ENCODE measurements around the gene PRR16.

PRR16 gene

GRCh38 chr5:120473332-120473731 lies 9.2 kb downstream of the PRR16 start:
- Histone ChIP-seq H3K4me3 (ENCODE audit: insufficient read length, low read depth) (no peak overlapping the region), H3K4me1 (ENCODE audit: insufficient read depth, insufficient read length) (no peaks in the 10 kb centered on the region)

GRCh38 chr5:120476063-120476462 lies 12.0 kb downstream of the PRR16 start:
- no peak for DNase-seq (ENCODE audit: low read depth, low spot score)
- no peak overlapping the region for H3K9ac ChIP-seq (ENCODE audit: insufficient read length, low read depth)
- H3K9me3 ChIP-seq (ENCODE audit: insufficient read depth, low read length), result no peaks in the 10 kb centered on the region
- TF ChIP-seq ZNF274 (IDR thresholded peaks at IDR 0.05; ENCODE audit: low read depth, low read length) (no peak), SUZ12 (IDR thresholded peaks at IDR 0.05; ENCODE audit: extremely low read depth, insufficient read depth, insufficient read length) (no peak), YY1 (IDR thresholded peaks at IDR 0.05; ENCODE audit: insufficient read depth, insufficient read length) (no peak)
- H3K4me1 ChIP-seq (ENCODE audit: insufficient read depth, insufficient read length), result no peaks in the 10 kb centered on the region
- H3K4me3 ChIP-seq (ENCODE audit: insufficient read length, low read depth), result no peak overlapping the region
- no peaks in the 10 kb centered on the region for H3K36me3 ChIP-seq (ENCODE audit: insufficient read depth, insufficient read length, low read length)
- H3K27me3 ChIP-seq (ENCODE audit: insufficient read depth, insufficient read length), result no peaks in the 10 kb centered on the region

More at GRCh38 chr5:120473332-120473731, 9.2 kb downstream of the PRR16 start:
- Histone ChIP-seq H3K9me3 (ENCODE audit: insufficient read depth, low read length) (no peaks in the 10 kb centered on the region), H3K27me3 (ENCODE audit: insufficient read depth, insufficient read length) (no peaks in the 10 kb centered on the region), H3K36me3 (ENCODE audit: insufficient read depth, insufficient read length, low read length) (no peaks in the 10 kb centered on the region), H3K9ac (ENCODE audit: insufficient read length, low read depth) (no peak overlapping the region)
- DNase-seq (ENCODE audit: low read depth, low spot score), result no peak
- no peak for TF ChIP-seq YY1 (IDR thresholded peaks at IDR 0.05; ENCODE audit: insufficient read depth, insufficient read length)
- no peak for TF ChIP-seq ZNF274 (IDR thresholded peaks at IDR 0.05; ENCODE audit: low read depth, low read length)
- TF ChIP-seq SUZ12 (IDR thresholded peaks at IDR 0.05; ENCODE audit: extremely low read depth, insufficient read depth, insufficient read length), result no peak

- H3K4me1 ChIP-seq (ENCODE audit: insufficient read depth, insufficient read length), result no peaks in the 10 kb centered on the region
- no peaks in the 10 kb centered on the region for H3K27me3 ChIP-seq (ENCODE audit: insufficient read depth, insufficient read length)
- H3K9me3 ChIP-seq (ENCODE audit: insufficient read depth, low read length), result no peaks in the 10 kb centered on the region
- no peaks in the 10 kb centered on the region for H3K36me3 ChIP-seq (ENCODE audit: insufficient read depth, insufficient read length, low read length)
- no peak for DNase-seq (ENCODE audit: low read depth, low spot score)
- H3K9ac ChIP-seq (ENCODE audit: insufficient read length, low read depth), result no peak overlapping the region
- TF ChIP-seq ZNF274 (IDR thresholded peaks at IDR 0.05; ENCODE audit: low read depth, low read length) (no peak), YY1 (IDR thresholded peaks at IDR 0.05; ENCODE audit: insufficient read depth, insufficient read length) (no peak), SUZ12 (IDR thresholded peaks at IDR 0.05; ENCODE audit: extremely low read depth, insufficient read depth, insufficient read length) (no peak)
- H3K4me3 ChIP-seq (ENCODE audit: insufficient read length, low read depth), result no peak overlapping the region
Measured at GRCh38 chr5:120479066-120479465, 15.0 kb downstream of the PRR16 start.

GRCh38 chr5:120499876-120500563 lies 35.9 kb downstream of the PRR16 start:
- Histone ChIP-seq H3K4me3 (ENCODE audit: insufficient read length, low read depth) (no peak overlapping the region), H3K36me3 (ENCODE audit: insufficient read depth, insufficient read length, low read length) (no peaks in the 10 kb centered on the region)
- DNase-seq (ENCODE audit: low read depth, low spot score), result no peak

GRCh38 chr5:120502531-120502930 lies 38.4 kb downstream of the PRR16 start:
- H3K9me3 ChIP-seq (ENCODE audit: insufficient read depth, low read length), result no peaks in the 10 kb centered on the region
- H3K36me3 ChIP-seq (ENCODE audit: insufficient read depth, insufficient read length, low read length), result no peaks in the 10 kb centered on the region
- H3K9ac ChIP-seq (ENCODE audit: insufficient read length, low read depth), result no peak overlapping the region
- no peak for DNase-seq (ENCODE audit: low read depth, low spot score)
- no peaks in the 10 kb centered on the region for H3K27me3 ChIP-seq (ENCODE audit: insufficient read depth, insufficient read length)
- TF ChIP-seq ZNF274 (IDR thresholded peaks at IDR 0.05; ENCODE audit: low read depth, low read length) (no peak), SUZ12 (IDR thresholded peaks at IDR 0.05; ENCODE audit: extremely low read depth, insufficient read depth, insufficient read length) (no peak), YY1 (IDR thresholded peaks at IDR 0.05; ENCODE audit: insufficient read depth, insufficient read length) (no peak)
- no peaks in the 10 kb centered on the region for H3K4me1 ChIP-seq (ENCODE audit: insufficient read depth, insufficient read length)
- no peak overlapping the region for H3K4me3 ChIP-seq (ENCODE audit: insufficient read length, low read depth)

More at GRCh38 chr5:120499876-120500563, 35.9 kb downstream of the PRR16 start:
- no peak for TF ChIP-seq ZNF274 (IDR thresholded peaks at IDR 0.05; ENCODE audit: low read depth, low read length)
- TF ChIP-seq SUZ12 (IDR thresholded peaks at IDR 0.05; ENCODE audit: extremely low read depth, insufficient read depth, insufficient read length), result no peak
- no peak for TF ChIP-seq YY1 (IDR thresholded peaks at IDR 0.05; ENCODE audit: insufficient read depth, insufficient read length)
- Histone ChIP-seq H3K27me3 (ENCODE audit: insufficient read depth, insufficient read length) (no peaks in the 10 kb centered on the region), H3K4me1 (ENCODE audit: insufficient read depth, insufficient read length) (no peaks in the 10 kb centered on the region), H3K9me3 (ENCODE audit: insufficient read depth, low read length) (no peaks in the 10 kb centered on the region), H3K9ac (ENCODE audit: insufficient read length, low read depth) (no peak overlapping the region)

- Histone ChIP-seq H3K4me3 (ENCODE audit: insufficient read length, low read depth) (no peak overlapping the region), H3K9me3 (ENCODE audit: insufficient read depth, low read length) (no peaks in the 10 kb centered on the region), H3K27me3 (ENCODE audit: insufficient read depth, insufficient read length) (no peaks in the 10 kb centered on the region), H3K36me3 (ENCODE audit: insufficient read depth, insufficient read length, low read length) (no peaks in the 10 kb centered on the region), H3K4me1 (ENCODE audit: insufficient read depth, insufficient read length) (no peaks in the 10 kb centered on the region), H3K9ac (ENCODE audit: insufficient read length, low read depth) (no peak overlapping the region)
- TF ChIP-seq YY1 (IDR thresholded peaks at IDR 0.05; ENCODE audit: insufficient read depth, insufficient read length) (no peak), ZNF274 (IDR thresholded peaks at IDR 0.05; ENCODE audit: low read depth, low read length) (no peak), SUZ12 (IDR thresholded peaks at IDR 0.05; ENCODE audit: extremely low read depth, insufficient read depth, insufficient read length) (no peak)
- DNase-seq (ENCODE audit: low read depth, low spot score), result no peak
Measured at GRCh38 chr5:120503341-120503740, 39.2 kb downstream of the PRR16 start.

- no peak for DNase-seq (ENCODE audit: low read depth, low spot score)
- TF ChIP-seq YY1 (IDR thresholded peaks at IDR 0.05; ENCODE audit: insufficient read depth, insufficient read length), result no peak
- no peak for TF ChIP-seq SUZ12 (IDR thresholded peaks at IDR 0.05; ENCODE audit: extremely low read depth, insufficient read depth, insufficient read length)
- TF ChIP-seq ZNF274 (IDR thresholded peaks at IDR 0.05; ENCODE audit: low read depth, low read length), result no peak
- no peaks in the 10 kb centered on the region for H3K9me3 ChIP-seq (ENCODE audit: insufficient read depth, low read length)
Measured at GRCh38 chr5:120504057-120504456, 40.0 kb downstream of the PRR16 start.

More at GRCh38 chr5:120504057-120504456, 40.0 kb downstream of the PRR16 start:
- Histone ChIP-seq H3K4me3 (ENCODE audit: insufficient read length, low read depth) (no peak overlapping the region), H3K4me1 (ENCODE audit: insufficient read depth, insufficient read length) (no peaks in the 10 kb centered on the region), H3K27me3 (ENCODE audit: insufficient read depth, insufficient read length) (no peaks in the 10 kb centered on the region), H3K9ac (ENCODE audit: insufficient read length, low read depth) (no peak overlapping the region), H3K36me3 (ENCODE audit: insufficient read depth, insufficient read length, low read length) (no peaks in the 10 kb centered on the region)
